ENCODE measurements around the gene IQCN. TPM values are rescaled to one million over a fixed set of nuclear protein-coding genes. Genes with fewer than 3 reads are reported as not detected.

The IQCN gene
- total RNA-seq, 1 experiment from 2014 or later, result 0.61 TPM

GRCh38 chr19:18322759-18323460, 48.7 kb upstream of the IQCN start, which contains the start of gene LSM4:
Gene LSM4, minus strand, starts transcription at chr19:18323076. Its CDS starts 56 bp downstream, at chr19:18323020.
- Mint-ChIP-seq H3K4me1 (peaks cover 42% of the 10 kb centered on the region), H3K27me3 (ENCODE audit: low read depth) (no peaks in the 10 kb centered on the region; the same call in 1 of the 2 replicates), H3K27ac (peak within 1 kb of the TSS; percentile 100), H3K36me3 (peaks cover 21% of the 10 kb centered on the region), H3K9me3 (no peaks in the 10 kb centered on the region), H3K4me3 (peak within 1 kb of the TSS; percentile 86)
- ATAC-seq (peak; percentile 93), DNase-seq (ENCODE audit: low spot score) (peak; percentile 100)
- CTCF ChIA-PET, result interaction anchor here (0.6 to 12.7 kb wide), 27 partner anchors 15 to 894 kb away, joined by 3 to 240 read pairs (median 4); partner anchors contain the start of genes GDF15, JUND, PGPEP1 and PIK3R2
- POLR2A ChIA-PET, result interaction anchor here (0.6 to 2.2 kb wide), 9 partner anchors 12 to 573 kb away, joined by 3 to 74 read pairs (median 3); partner anchors contain the start of genes CERS1 and JUND
- TF ChIP-seq ZNF532 (CRISPR knock-in tag; IDR thresholded peaks at IDR 0.05; ENCODE audit: borderline replicate concordance) (no peak), IRF1 (CRISPR knock-in tag; IDR thresholded peaks at IDR 0.05) (0 out of 2 replicates have a peak, but pooled peaks have one; percentile 33), NFATC4 (CRISPR knock-in tag; IDR thresholded peaks at IDR 0.05) (no peak), FOXP1 (CRISPR knock-in tag; IDR thresholded peaks at IDR 0.05; ENCODE audit: borderline replicate concordance) (peak; percentile 93), TCF7 (CRISPR knock-in tag; IDR thresholded peaks at IDR 0.05; ENCODE audit: low read depth) (peak; percentile 54; the same call in 1 of the 2 replicates), ERG (CRISPR knock-in tag; IDR thresholded peaks at IDR 0.05) (no peak), SMAD4 (CRISPR knock-in tag; IDR thresholded peaks at IDR 0.05) (no peak), ZMAT4 (CRISPR knock-in tag; IDR thresholded peaks at IDR 0.05) (no peak), ATF1 (CRISPR knock-in tag; IDR thresholded peaks at IDR 0.05) (no peak), GRHL2 (CRISPR knock-in tag; IDR thresholded peaks at IDR 0.05; ENCODE audit: insufficient replicate concordance, severe bottlenecking) (no peak), TEAD1 (CRISPR knock-in tag; IDR thresholded peaks at IDR 0.05) (no peak), USF2 (CRISPR knock-in tag; IDR thresholded peaks at IDR 0.05) (no peak), ZSCAN18 (CRISPR knock-in tag; IDR thresholded peaks at IDR 0.05) (no peak), ZNF423 (CRISPR knock-in tag; IDR thresholded peaks at IDR 0.05) (peak; percentile 28; the same call in 1 of the 2 replicates), NFE2L1 (CRISPR knock-in tag; IDR thresholded peaks at IDR 0.05) (no peak), NFYB (CRISPR knock-in tag; conservative IDR thresholded peaks at IDR 0.05; ENCODE audit: low read depth) (peak; percentile 92), CREM (CRISPR knock-in tag; IDR thresholded peaks at IDR 0.05) (peak; percentile 84), ZNF671 (CRISPR knock-in tag; IDR thresholded peaks at IDR 0.05) (no peak), ATF3 (CRISPR knock-in tag; conservative IDR thresholded peaks at IDR 0.05) (no peak), MXD4 (CRISPR knock-in tag; IDR thresholded peaks at IDR 0.05; ENCODE audit: borderline replicate concordance) (no peak), ZNF121 (CRISPR knock-in tag; IDR thresholded peaks at IDR 0.05) (no peak), ARID4B (CRISPR knock-in tag; IDR thresholded peaks at IDR 0.05; ENCODE audit: borderline replicate concordance) (no peak)

Data from WTC11 (cell line).